Subcutaneous adipose tissue (tissue), 4 donors: ENCODE measurements around the gene RERE. TPM values are rescaled to one million over a fixed set of nuclear protein-coding genes. Genes with fewer than 3 reads are reported as not detected.

ENCODE experiments used
- CTCF ChIP-seq: fragments of 450-650 bp; IDR thresholded peaks from one replicate; pipeline ENCODE4 v1.5.1; 2016; ENCODE audit warnings: low read depth, mild to moderate bottlenecking, control low read depth, antibody characterized with exemption, moderate library complexity
- total RNA-seq, 4 donors: library from RNA; depleted of rRNA; stranded (reverse); fragments of >200 nt; gene quantifications; one replicate each; pipeline ENCODE4 v1.1.0, GENCODE V29; 2016

RERE gene
- total RNA-seq, 4 donors from 2014 or later: 67.0 to 91.4 (median 83.1) TPM

- TF ChIP-seq CTCF: no peak
These were observed 409.1 kb downstream of the RERE start for GRCh38 chr1:8408151-8408839.

GRCh38 chr1:8407652-8408051 is 409.8 kb downstream of the RERE start:
- TF ChIP-seq CTCF: no peak

- no peak for TF ChIP-seq CTCF
These were observed 410.5 kb downstream of the RERE start for GRCh38 chr1:8406960-8407359.

- no peak for TF ChIP-seq CTCF
These were observed 411.4 kb downstream of the RERE start for GRCh38 chr1:8406011-8406410.

GRCh38 chr1:8404460-8405370 is 412.7 kb downstream of the RERE start:
- no peak for TF ChIP-seq CTCF

GRCh38 chr1:8402109-8402710 is 415.2 kb downstream of the RERE start:
- no peak for TF ChIP-seq CTCF

GRCh38 chr1:8398677-8399076 is 418.8 kb downstream of the RERE start:
- no peak for TF ChIP-seq CTCF
